Left renal pelvis (tissue), 4 donors: ENCODE results near the gene PRCP. TPM values are rescaled to one million over a fixed set of nuclear protein-coding genes. Genes with fewer than 3 reads are reported as not detected.
"Not testable (repeated sequence)": the region's sequence is repeated elsewhere in the genome, so short reads cannot be mapped to it uniquely, and the experiment has no call there.

Experiments
- DNase-seq, 4 donors: peaks; one replicate each; pipeline ENCODE4 v3.0.0-alpha.2; 2013; ENCODE audit warnings: low read depth in 4 of 4, low spot score in 3 of 4
- polyA plus RNA-seq, 4 donors: library from polyadenylated mRNA; unstranded; fragments of 120-200 nt; gene quantifications; one replicate each; pipeline ENCODE4 v1.2.1, GENCODE V29; 2013; ENCODE audit not compliant: insufficient read length in 4 of 4

PRCP gene
- polyA plus RNA-seq, 4 donors, result 203 to 317 (median 264) TPM

DNA sequence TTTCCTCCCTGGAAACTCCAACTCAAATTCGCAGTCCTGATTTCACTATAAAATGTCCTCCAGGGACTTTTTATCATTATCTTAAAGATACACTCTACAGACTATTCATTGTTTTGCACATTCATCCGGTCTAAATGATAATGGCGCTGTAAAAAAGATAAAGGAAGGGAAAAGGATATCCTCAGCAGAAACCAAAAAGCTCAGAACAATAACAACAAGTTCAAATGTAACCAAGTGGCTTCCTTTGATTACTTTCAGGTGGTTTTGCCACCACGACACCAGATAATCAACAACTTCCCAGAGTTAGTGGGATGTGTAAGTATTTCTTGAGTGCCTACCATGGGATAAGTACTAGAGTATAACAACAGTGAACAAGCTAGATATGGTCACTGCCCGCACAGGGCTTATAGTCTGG, 26.3 kb downstream of the PRCP start:
- no peak for DNase-seq

DNA sequence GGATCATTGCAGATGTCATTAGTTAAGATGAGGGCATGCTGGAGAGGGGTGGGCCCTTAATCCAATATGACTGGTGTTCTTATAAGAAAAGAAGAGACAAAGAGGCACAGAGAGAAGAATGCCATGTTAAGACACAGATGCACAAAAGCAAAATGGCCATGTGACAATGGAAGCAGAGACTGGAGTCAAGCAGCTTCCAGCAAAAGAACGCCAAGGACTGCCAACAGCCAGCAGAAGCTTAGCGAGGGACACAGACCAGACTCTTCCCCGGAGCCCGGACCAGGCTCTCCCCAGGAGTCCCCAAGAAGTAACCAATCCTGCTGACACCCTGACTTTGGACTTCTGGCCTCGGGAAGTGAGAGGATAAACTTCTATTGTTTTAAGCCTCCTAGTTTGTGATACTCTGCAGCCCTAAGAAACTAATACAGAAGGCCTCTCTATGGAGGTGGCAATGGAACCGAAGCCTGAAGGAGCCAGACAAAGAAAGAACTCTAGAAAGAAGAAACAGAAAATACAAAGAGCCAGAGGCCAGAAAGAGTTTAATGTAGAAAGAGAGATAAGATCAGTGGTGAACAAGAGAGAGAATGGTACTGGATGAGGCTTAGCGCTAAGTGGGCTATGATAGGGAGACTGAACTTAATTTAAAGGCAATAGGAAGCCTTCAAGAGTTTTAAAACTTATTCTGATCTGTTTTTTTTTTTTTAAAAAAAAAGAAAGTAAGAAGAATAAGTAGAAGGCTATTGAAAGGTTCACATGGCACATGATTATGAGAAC, 27.7 kb downstream of the PRCP start:
- DNase-seq, result no peak

DNA sequence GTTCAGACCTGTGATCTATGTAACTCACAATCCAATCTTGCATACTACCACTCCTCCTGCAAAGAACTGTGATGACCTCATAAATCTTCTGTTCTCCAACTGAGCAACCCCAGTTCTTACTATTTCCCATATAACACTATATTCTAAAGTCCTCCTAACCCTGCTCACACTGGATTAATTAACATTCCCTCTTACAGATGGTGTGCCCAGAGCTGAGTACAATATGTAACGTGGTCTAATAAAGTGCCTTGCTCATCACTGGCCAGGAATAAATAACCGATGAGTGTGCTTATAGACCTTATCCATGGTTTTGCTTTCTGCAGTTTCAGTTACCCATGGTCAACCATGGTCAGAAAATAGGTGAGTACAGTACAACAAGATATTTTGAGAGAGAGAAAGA, 28.6 kb downstream of the PRCP start:
- DNase-seq, result no peak

DNA sequence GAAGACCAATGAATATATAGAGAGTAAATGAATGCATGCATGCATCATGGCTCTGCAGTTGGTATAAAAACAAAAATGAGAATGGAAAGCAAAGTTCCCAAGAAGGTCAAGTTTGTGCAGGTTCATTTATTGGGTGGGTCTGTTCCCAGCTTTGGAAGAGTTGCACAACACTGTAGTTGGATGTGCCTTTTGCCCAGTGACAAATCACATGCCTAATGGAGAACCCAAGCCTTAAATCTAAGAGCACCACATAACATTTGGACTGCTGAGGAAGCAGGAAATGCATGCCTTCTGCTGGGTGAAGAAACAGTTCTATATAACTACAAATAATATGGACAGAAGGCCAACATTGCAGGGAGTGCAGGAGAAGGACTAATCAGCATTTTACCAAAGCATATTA, 30.6 kb downstream of the PRCP start:
- no peak for DNase-seq

DNA sequence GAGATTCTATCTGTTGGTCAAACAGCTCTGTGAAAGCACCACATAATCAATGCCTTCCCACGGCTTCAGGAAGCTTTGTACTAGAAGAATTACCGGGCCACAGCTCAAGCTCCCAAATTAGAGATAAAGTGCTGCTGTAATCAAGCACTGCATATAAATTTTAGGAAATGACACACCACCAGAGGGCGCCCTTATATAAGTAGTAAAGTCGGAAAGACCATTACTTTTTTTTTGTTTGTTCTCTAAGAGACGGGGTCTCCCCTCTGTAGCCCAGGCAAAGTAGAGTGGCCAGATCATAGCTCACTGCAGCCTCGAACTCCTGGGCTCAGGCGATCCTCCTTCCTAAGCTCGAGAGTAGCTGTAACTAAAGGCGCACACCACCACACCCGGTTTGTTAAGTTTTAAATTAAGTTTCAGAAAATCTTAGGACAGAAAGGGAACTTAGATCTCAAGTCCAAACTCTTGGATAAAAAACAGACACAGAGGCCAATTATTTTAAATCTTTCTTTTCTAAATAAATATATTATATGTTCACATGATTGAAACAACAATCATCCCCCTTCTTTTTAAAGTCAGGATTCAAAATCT, 32.6 kb downstream of the PRCP start:
- DNase-seq, result peak; percentile 64 to 79 (median 67)

DNA sequence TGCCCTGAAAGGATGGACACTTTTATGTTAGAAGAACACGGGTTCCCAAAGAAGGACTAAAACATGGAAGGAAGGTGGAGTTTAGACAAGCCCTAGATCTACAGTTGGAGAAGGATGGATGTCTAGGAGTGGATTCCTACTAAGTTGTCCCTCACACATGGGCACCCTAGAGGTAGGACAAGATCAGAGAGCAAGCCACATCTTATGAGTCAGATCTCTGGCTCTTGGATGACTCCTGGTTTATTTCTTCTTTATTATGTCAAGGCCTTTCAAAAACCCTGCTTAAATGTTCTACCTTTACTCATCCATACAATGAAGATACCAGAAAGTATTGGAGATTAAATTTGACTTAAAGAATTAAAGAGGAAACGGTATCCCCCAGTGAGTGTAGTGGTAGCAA, 34.4 kb downstream of the PRCP start:
- no peak for DNase-seq

DNA sequence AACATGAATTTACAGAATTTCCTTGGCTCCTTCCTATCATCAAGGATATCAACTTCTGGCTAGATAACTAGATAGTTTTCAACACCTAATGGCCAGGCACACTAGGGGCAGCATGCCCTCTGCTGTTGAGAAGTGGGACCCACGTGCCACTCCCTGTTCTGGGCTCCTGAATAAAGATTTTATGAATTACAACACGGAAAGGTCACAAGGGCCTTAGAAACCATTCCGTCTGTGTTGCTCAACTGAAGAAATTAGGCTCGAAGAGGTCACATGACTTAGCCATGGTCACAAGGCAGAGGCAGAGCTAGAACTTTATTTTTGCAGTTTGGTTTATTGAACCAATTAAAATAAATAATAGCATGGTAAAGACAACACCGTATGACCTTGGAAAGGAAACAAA, 36.0 kb downstream of the PRCP start:
- DNase-seq, result no peak

DNA sequence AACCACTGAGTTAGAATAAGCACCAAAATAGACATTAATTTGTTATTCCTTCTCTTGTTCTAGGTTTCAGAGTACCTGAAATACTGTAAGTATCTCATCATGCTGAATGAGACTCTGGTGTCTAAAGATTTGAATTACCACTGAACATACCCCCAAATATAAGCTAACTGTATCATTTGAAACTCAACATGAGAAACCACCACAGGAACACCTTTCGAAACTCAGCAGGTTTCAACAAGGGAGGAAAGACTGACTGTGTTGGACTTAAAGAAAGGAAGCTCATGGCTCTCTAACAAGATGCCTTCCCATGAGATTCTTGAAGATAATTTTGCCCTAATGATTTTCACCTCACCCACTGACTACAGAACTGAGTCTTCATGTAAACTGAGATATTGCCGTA, 37.0 kb downstream of the PRCP start:
- DNase-seq, result no peak

DNA sequence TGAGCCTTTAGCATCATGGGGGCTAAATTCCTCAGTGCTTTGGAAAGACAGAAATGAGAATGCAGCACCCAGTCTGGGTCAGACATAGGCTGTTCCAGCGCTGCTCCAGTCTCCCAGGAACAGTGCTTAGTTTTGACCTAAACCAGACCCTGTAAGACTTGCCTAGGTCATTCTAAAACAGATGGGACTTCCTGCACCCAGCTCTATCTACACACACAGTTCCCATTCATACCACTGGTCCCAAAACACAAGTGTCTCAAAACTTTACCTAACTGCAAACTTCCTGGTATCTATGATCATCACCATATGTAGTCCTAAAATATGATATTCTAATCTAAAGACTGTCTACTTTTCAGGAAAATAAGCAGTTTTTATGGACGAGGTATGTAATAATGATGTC, 37.9 kb downstream of the PRCP start:
- no peak for DNase-seq

DNA sequence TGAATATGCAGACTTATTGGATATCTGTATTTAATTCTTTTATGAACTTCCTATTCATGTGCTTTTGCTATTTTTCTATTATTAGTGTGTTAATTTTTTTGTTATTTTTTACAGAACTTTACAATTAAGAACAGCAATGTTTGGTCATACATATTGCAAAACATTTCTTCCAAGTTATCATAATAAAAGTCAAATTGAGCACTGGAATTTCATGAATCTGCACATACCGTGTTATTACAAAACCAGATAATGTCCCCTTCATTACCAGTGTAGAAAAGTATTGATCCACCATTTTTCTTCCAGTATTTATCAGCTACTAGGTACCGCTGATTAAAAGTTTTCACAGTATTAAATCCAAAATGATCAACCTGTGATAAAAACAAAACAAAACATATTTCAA, 40.5 kb downstream of the PRCP start:
- no peak for DNase-seq

DNA sequence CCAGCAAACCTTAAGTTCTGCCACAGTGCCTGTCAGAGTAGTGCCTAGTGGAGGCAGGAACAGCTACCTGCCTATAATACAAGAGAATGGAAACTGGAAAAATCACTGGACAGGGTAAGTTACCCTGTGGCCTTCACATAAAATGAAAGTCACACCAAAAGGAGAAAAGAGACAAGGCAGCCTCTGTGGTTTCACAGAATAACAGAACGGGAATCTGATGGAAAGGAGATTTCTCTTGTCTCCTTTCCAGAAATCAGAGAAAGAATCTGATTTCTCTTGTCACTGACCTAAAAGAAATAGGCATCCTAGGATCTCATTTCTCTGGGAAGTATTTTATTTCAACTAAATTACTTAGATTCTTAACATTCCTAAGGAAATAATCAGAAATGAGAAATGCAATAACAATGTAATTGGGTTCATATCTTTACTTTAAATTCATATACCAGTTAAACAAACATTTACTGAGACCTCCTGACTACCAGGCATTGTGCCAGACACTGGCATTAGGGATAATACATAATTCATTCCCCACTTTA, 41.6 kb downstream of the PRCP start:
- no peak for DNase-seq

DNA sequence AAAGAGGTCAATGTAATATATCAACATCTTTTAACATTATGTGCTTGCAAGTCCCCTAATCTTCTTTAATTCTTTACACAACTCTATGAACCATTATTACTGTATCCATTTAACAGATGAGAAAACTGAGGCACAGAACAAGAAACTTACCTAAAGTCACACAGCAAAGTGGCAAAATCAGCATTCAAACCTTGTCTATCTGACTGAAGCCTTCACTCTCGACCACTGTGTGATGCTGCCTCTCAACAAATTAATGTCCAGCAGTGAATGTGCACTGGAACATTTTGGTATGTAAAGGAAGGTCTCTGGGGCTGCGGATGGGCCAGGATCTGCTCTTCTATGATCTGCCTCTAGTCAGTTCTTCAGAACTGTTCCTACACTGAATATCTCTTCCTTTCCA, 42.1 kb downstream of the PRCP start:
- no peak for DNase-seq

DNA sequence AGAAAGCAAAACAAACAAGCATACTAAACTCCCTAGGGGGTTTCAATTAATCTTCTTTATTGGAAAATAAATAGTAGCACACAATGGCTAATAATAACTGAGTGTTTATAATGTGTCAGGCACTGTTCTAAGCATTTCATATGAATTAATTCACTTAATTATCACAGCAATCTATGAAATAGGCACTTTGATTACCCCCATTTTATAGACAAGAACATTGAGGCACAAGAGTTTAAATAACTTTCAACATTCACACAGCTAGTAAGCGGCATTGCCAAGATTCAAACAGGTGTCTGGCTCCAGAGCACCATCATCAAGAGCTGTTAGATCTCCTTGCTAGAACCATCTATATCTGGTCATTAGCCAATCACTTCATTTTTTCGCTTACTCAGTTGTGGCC, 43.1 kb downstream of the PRCP start:
- DNase-seq, result no peak

DNA sequence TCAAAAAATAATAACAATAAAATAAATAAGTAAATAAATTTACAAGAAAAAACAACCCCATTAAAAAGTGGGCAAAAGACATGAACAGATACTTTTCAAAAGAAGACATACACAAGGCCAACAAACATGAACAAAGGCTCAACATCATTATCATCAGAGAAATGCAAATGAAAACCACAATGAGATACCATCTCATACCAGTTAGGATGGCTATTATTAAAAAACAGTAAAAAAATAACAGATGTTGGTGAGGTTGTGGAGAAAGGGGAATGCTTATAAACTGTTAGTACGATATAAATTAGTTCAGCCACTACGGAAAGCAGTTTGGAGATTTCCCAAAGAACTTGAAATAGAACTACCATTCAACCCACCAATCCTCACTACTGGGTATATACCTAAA, 44.6 kb downstream of the PRCP start:
- DNase-seq, result no peak

DNA sequence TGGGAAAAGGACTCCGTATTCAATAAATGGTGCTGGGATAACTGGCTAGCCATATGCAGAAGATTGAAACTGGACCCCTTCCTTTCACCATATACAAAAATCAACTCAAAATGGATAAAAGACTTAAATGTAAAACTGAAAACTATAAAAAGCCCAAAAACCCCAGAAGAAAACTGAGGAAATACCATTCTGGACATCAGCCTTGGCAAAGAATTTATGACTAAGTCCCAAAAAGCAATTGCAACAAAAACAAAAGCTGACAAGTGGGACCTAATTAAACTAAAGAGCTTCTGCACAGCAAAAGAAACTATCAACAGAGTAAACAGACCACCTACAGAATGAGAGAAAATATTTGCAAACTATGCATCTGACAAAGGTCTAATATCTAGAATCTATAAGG, 45.3 kb downstream of the PRCP start:
- DNase-seq, result not testable (repeated sequence)

DNA sequence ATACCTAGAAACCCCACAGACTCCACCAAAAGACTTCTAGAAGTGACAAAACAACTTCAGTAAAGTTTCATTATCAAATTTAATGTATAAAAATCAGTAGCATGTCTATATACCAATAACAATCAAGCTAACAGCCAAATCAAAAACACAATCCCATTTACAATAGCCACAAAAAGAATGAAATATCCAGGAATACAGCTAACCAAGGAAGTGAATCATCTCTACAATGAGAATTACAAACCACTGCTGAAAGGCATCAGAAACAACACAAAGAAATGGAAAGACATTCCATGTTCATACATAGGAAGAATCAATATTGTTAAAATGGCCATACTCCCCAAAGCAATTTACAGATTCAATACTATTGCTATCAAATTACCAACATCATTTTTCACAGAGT, 46.0 kb downstream of the PRCP start:
- no peak for DNase-seq

DNA sequence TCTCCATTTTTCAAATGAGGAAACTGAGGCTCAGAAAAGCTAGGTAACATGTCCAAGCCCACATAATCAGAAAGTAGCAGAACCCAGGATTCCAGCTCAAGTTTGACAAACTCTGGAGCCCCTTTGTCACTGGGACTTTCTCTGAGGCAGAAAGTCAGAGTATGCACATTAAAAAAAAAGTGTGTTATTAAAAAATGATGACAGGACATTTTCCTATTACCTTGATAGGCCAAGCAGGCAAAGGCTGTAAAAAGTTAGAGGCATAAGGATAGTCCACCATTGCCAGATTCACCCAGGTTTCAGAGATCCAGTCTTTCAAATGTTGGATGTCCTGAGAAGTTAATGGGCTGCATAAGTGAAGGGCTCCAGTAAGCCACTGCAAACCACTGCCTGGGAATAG, 51.4 kb downstream of the PRCP start:
- no peak for DNase-seq

DNA sequence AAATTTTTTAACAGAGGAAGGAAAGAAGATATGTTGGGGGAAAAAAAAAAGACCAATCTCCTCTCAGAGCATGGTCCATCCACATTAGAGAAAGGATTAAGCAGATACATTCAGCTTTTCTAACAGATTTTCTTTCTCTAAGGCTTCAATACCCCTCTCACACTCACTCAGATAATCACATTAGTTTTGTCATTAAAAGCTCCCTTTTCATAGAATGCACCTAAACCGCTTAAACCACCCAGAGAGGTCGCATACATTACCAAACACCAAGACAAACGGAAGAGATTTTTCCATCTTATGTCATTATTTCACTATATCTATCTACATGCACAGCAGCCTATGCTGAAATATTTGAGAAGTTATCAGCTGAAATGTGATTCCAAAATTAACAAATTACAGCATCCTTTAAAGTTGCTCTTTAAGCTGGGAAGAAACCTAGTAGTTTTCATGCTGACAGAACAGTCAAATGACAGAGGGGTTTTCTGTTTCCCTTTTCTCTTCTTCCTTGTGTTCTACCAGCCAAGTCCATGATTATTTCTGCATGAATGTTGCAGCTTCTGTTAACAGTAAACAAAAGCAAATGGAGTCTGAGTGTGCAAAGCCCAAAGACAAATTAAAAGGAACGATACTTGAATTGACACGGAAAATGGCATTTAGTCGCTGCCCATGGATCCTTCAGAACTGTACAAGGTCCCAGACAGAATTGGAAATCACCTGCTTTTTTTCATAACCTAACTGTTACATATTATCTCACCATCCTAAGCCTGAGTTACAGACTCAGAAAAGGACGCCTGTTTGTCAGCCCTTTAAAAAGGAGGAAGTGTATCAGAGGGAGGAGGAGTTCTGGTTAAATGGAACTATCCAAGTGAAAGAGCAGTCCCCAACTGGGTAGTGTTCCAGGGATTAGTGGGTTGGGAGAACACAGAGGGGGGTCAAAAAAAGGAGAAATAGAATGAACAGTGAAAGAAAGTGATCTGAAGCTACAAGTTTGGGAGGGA, 54.6 kb downstream of the PRCP start:
- DNase-seq, result no peak

DNA sequence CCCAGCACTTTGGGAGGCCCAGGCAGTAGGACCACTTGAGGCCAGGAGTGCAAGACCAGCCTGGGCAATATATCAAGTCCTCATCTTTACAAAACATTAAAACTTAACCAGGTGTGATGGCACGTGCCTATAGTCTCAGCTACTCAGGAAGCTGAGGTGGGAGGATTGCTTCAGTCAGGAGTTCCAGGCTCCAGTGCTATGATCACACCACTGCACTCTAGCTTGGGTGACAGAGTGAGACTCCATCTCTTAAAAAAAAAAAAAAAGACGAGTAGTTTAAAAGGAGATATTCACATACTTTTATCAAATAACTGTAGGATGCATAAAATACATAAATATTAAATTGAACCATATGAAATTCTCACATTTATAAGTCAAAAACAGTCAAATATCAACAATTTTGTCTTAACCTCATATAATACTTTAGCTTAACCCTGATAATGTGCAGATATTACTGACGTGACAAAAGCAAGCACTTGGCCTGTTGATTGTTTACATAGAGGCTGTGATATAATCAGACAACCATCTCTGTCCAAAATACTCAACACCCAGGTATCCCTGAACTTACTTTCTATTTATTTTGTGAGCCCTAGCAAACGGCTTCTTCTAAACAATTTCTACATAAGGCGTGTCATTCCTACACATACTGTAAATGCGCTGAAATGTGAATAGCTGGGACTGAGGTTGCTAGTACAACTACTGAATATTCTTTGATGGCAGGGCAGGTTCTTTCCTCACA, 57.0 kb downstream of the PRCP start:
- no peak for DNase-seq

DNA sequence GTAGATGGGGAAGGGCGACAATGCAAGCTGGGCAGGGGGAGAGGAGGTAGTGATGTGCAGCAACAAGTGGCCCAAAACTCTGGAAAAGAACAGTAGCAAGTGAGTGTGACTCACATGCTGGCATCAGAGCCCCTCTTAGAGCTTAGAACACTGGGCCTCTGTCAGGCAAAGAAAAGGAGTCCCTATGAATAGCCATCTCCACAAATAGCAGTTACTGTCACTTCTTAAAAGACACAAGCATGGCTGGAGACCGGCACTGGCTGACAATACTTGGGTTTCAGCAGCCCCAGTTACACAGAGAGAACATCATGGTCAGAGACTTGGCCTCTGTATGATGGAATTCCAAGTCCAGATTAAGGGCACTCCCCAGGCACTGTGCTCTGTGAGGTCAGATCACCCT, 58.2 kb downstream of the PRCP start:
- no peak for DNase-seq

DNA sequence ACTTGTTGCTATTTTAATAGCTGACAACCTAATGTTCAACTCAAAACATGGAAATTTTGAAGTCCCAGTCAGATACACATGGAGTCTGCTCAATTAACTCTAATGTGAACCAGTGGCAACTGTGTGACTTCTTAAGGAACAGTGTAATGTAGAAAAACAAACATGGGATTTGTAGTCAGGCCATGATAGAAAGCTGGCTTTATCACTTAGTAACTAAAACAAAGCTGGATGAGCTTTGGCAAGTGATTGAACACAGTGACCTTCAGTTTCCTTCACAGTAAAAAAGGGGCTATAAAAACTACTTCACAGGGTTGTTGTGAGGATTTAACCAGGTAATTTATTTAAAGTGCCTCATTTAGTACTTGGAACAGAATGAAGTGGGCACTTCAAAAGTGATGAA, 62.6 kb downstream of the PRCP start:
- no peak for DNase-seq
